Measurements from ENCODE around the gene TTYH1. TPM values are rescaled to one million over a fixed set of nuclear protein-coding genes. Genes with fewer than 3 reads are reported as not detected.

The TTYH1 gene
- polyA plus RNA-seq, 1 of the 3 experiments (the other 2 are of a cell fraction) = 0.05 TPM

DNA sequence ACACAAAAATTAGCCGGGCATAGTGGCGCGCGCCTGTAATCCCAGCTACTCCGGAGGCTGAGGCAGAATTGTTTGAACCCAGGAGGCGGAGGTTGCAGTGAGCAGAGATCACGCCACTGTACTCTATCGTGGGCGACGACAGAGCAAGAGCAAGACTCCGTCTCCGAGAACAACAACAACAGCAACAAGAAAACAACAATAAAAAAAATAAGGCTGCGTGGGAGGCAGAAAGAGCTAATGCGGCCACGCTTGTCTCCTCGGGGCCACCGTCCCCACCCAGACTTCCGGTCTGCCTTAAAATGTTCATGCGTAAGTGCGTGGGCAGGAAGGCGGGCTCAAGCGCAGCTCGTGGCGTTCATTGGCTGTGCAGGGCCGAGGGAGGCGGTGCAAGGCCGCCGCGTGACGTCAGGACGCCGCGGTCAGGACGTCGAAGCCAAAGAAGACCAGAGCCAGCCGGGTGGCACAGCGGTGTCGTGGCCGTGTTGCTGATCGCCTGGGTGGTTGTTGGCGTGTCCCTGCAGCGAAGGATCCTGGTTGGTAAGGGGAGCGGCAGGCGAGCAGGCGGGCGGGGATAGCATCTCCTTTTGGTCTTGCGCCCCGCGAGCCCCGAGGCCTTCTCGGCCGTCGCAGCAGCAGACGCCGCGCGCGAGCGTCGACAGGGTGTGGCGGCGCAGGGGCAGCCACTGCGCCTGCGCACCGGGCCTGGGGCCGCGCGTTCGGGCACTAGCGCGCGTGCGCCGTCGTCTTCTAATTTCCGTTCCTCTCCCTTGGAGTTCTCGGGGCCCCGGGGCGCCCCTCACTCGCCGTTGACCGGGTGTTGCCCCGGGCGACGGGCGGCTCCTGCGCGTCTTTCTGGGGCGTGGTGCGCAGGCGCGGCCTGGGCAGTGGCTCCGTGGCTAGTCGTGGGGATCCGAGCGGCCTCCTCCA, 33.8 kb downstream of the TTYH1 start, which contains the start of gene LENG8 (continued):
- TF ChIP-seq, protein P1, sequence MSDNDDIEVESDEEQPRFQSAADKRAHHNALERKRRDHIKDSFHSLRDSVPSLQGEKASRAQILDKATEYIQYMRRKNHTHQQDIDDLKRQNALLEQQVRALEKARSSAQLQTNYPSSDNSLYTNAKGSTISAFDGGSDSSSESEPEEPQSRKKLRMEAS (IDR thresholded peaks at IDR 0.05; ENCODE audit: low read depth) = no peak; the same call in 1 of the 2 replicates
- TF ChIP-seq EP300 (IDR thresholded peaks at IDR 0.05; ENCODE audit: borderline replicate concordance in 1 of 2, low read depth in 1 of 2, low read length in 1 of 2) (no peak), ELF1 (IDR thresholded peaks at IDR 0.05) (peak; percentile 93), POLR2AphosphoS5 (IDR thresholded peaks at IDR 0.05; ENCODE audit: low read depth, low read length) (peak; percentile 96), GATA2 (CRISPR knock-in tag; IDR thresholded peaks at IDR 0.05) (no peak), TAF1 (IDR thresholded peaks at IDR 0.05; ENCODE audit: borderline replicate concordance, low read depth, low read length) (peak; percentile 81), MXI1 (IDR thresholded peaks at IDR 0.05; ENCODE audit: low read depth, low read length) (peak; percentile 52), RCOR1 (IDR thresholded peaks at IDR 0.05; ENCODE audit: low read length) (no peak)
- TF ChIP-seq, protein P2, sequence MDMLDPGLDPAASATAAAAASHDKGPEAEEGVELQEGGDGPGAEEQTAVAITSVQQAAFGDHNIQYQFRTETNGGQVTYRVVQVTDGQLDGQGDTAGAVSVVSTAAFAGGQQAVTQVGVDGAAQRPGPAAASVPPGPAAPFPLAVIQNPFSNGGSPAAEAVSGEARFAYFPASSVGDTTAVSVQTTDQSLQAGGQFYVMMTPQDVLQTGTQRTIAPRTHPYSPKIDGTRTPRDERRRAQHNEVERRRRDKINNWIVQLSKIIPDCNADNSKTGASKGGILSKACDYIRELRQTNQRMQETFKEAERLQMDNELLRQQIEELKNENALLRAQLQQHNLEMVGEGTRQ (IDR thresholded peaks at IDR 0.05; ENCODE audit: borderline replicate concordance, low read depth, low read length) = no peak
- TF ChIP-seq, protein P3, sequence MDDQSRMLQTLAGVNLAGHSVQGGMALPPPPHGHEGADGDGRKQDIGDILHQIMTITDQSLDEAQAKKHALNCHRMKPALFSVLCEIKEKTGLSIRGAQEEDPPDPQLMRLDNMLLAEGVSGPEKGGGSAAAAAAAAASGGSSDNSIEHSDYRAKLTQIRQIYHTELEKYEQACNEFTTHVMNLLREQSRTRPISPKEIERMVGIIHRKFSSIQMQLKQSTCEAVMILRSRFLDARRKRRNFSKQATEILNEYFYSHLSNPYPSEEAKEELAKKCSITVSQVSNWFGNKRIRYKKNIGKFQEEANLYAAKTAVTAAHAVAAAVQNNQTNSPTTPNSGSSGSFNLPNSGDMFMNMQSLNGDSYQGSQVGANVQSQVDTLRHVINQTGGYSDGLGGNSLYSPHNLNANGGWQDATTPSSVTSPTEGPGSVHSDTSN (IDR thresholded peaks at IDR 0.05) = peak; percentile 3; the same call in 1 of the 2 replicates

DNA sequence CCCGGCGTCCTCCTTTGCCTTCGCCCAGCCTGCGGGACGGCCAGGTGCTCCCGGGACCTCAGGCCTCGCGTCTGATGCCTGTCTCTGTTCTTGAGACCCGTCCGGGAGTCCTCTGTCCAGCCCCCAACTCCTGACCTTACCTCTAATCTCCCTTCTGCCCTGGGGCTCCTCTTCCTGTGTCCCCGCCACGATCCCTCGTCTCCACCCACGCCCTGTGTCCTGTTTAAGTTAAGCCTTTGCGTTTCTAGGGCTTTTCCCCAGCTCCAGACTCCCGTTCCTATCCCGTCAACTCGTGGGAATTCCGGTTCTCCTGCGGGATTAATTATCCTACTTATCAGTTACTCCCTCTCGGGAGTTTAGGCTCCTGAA, 34.4 kb downstream of the TTYH1 start:
- peaks cover 53% of the 10 kb centered on the region for H4K20me1 ChIP-seq (ENCODE audit: insufficient read depth)
- ChIA-PET CTCF (interaction anchor here (1.8 to 2.9 kb wide), 2 partner anchors 10 to 28 kb away, joined by 6 to 12 read pairs; no protein-coding TSS in a partner anchor), POLR2A (no interaction called here)

More for the DNA sequence above, 34.4 kb downstream of the TTYH1 start:
- Histone ChIP-seq H3K9ac (peak overlapping the region; percentile 98), H3K4me2 (peak overlapping the region; percentile 100), H3K4me3 (ENCODE audit: low read depth in 2 of 2, low read length in 1 of 2) (peak overlapping the region; percentile 86 to 98), H3K36me3 (replicated peaks in 1 of 2; ENCODE audit: control insufficient read depth in 1 of 2, insufficient read depth in 2 of 2, low read length in 1 of 2) (peaks cover 41 to 47% of the 10 kb centered on the region in 2 experiments), H3K9me2 (no peaks in the 10 kb centered on the region), H3K27me3 (ENCODE audit: insufficient read depth) (no peaks in the 10 kb centered on the region), H3K4me1 (ENCODE audit: control insufficient read depth in 1 of 2, insufficient read depth in 2 of 2, low read depth in 1 of 2, low read length in 1 of 2) (peaks cover 14 to 17% of the 10 kb centered on the region in 2 experiments; a peak in 2 of 4 replicates), H3K27ac (ENCODE audit: low read depth in 2 of 2, low read length in 1 of 2) (peak overlapping the region; percentile 94 to 97), H3K79me2 (ENCODE audit: insufficient read depth) (peaks cover 77% of the 10 kb centered on the region), H3F3A (replicated peaks; ENCODE audit: insufficient read depth) (no peaks in the 10 kb centered on the region), H2AFZ (ENCODE audit: low read depth) (no peak overlapping the region), H3K9me3 (no peaks in the 10 kb centered on the region)
- no peak for DNase-seq
- TF ChIP-seq MXI1 (IDR thresholded peaks at IDR 0.05; ENCODE audit: low read depth, low read length) (peak; percentile 8; the same call in 1 of the 2 replicates), FOXM1 (IDR thresholded peaks at IDR 0.05; ENCODE audit: low read depth) (no peak)
- 4% methylated on average over 15 of the region's 21 CpGs for WGBS (ENCODE audit: low lambda C conversion rate)

Data from SK-N-SH (cell line).